HCT116 (cell line): Measurements from ENCODE around the gene NDUFS6. TPM values are rescaled to one million over a fixed set of nuclear protein-coding genes. Genes with fewer than 3 reads are reported as not detected.

Experiments used
- ATAC-seq: fragments of 200-7000 bp; cut with Tn5 transposase; 2 replicates; pipeline ENCODE4 v1.9.1; 2020; ENCODE audit warnings: mild to moderate bottlenecking, moderate library complexity
- BruUV-seq: library from RNA; stranded (reverse); fragments of 400-500 nt; replicated peaks from 2 replicates; lab custom pipeline; 2021; lab: Mats Ljungman, UMichigan
- CTCF ChIA-PET: fragments of 300-600 bp; sonication (Branson Sonifier 250); formaldehyde crosslinking; loops from one replicate; lab custom pipeline; 2021; ENCODE audit warnings: antibody characterized with exemption; lab: Charles Lee
- POLR2A ChIA-PET: fragments of 300-600, 350-600 bp; sonication (Branson Sonifier 250); formaldehyde crosslinking; loops from one replicate; lab custom pipeline; 2021; ENCODE audit warnings: antibody characterized with exemption; lab: Charles Lee
- RAD21 ChIA-PET, 2 experiments: fragments of 300-600 bp; sonication (Branson Sonifier 250); formaldehyde crosslinking; loops; one replicate each; lab custom pipeline; 2023; ENCODE audit warnings: low total read pairs in 2 of 2; ENCODE audit not compliant: uncharacterized antibody in 2 of 2, unreplicated experiment in 2 of 2, low non-redundant PET in 1 of 2; lab: Charles Lee
- DNase-seq: peaks from one replicate; pipeline ENCODE4 v3.0.0-alpha.2; 2010; ENCODE audit warnings: low read depth, low spot score
- H2AFZ ChIP-seq: fragments of 200-600 bp; shearing (Covaris generic), sonication (generic); 2 replicates; pipeline ENCODE4 v1.6.1; 2017; ENCODE audit warnings: low read depth, mixed run types, mixed read lengths, antibody characterized with exemption, low read length; ENCODE audit not compliant: poor library complexity, severe bottlenecking
- H3K27ac ChIP-seq: 2 replicates; pipeline ENCODE4 v1.5.1; 2012; ENCODE audit warnings: low read depth, low read length
- H3K27me3 ChIP-seq: fragments of 200-600 bp; sonication (generic); 2 replicates; pipeline ENCODE4 v1.6.1; 2016; ENCODE audit warnings: mixed run types, low read length, mixed read lengths; ENCODE audit not compliant: insufficient read depth
- H3K36me3 ChIP-seq, 2 experiments: fragments of 200-500 bp in 1 of 2; fragments of 200-600 bp in 1 of 2; sonication (Bioruptor generic) in 1 of 2; sonication (generic) in 1 of 2; 2 replicates each; pipeline versions ENCODE4 v1.5.1 to v1.6.1; 2014 to 2016; ENCODE audit warnings: low read length in 2 of 2, inconsistent platforms in 1 of 2, mixed read lengths in 1 of 2, mixed run types in 1 of 2; ENCODE audit not compliant: insufficient read depth in 2 of 2, control insufficient read depth in 1 of 2
- H3K4me1 ChIP-seq, 2 experiments: fragments of 200-600 bp in 1 of 2; sonication (generic) in 1 of 2; 2 replicates each; pipeline versions ENCODE4 v1.5.1 to v1.6.1; 2012 to 2017; ENCODE audit warnings: low read length in 2 of 2, inconsistent platforms in 1 of 2, mild to moderate bottlenecking in 1 of 2, mixed read lengths in 1 of 2, mixed run types in 1 of 2, moderate library complexity in 1 of 2; ENCODE audit not compliant: insufficient read depth in 2 of 2, control insufficient read depth in 1 of 2
- H3K4me2 ChIP-seq: fragments of 200-600 bp; sonication (generic); 2 replicates; pipeline ENCODE4 v1.6.1; 2017; ENCODE audit warnings: mixed run types, low read length, mixed read lengths
- H3K4me3 ChIP-seq, 2 experiments: fragments of 200-600 bp in 1 of 2; sonication (generic) in 1 of 2; replicated peaks in 1 of 2; 2 replicates each; pipeline ENCODE4 v1.5.1; 2011 to 2016; ENCODE audit warnings: low read length in 2 of 2, control low read depth in 1 of 2, low read depth in 1 of 2, mild to moderate bottlenecking in 1 of 2, mixed read lengths in 1 of 2, mixed run types in 1 of 2
- H3K79me2 ChIP-seq: fragments of 200-600 bp; sonication (generic); 2 replicates; pipeline ENCODE4 v1.6.1; 2017; ENCODE audit warnings: mild to moderate bottlenecking, mixed run types, low read length, moderate library complexity, mixed read lengths; ENCODE audit not compliant: insufficient read depth
- H3K9ac ChIP-seq: fragments of 200-600 bp; sonication (generic); 2 replicates; pipeline ENCODE4 v1.6.1; 2016; ENCODE audit warnings: low read length, mixed read lengths
- H3K9me2 ChIP-seq: fragments of 200-600 bp; sonication (generic), shearing (Covaris generic); 2 replicates; pipeline ENCODE4 v1.6.1; 2017; ENCODE audit warnings: mixed run types, mild to moderate bottlenecking, moderate library complexity; ENCODE audit not compliant: insufficient read depth
- H3K9me3 ChIP-seq, 2 experiments: fragments of 200-500 bp in 1 of 2; fragments of 200-600 bp in 1 of 2; sonication (Bioruptor generic) in 1 of 2; sonication (generic) in 1 of 2; 2 replicates each; pipeline ENCODE4 v1.6.1; 2014 to 2017; ENCODE audit warnings: low read length in 2 of 2, mixed read lengths in 2 of 2, inconsistent platforms in 1 of 2, low read depth in 1 of 2, mild to moderate bottlenecking in 1 of 2, mixed run types in 1 of 2, moderate library complexity in 1 of 2; ENCODE audit not compliant: control insufficient read depth in 1 of 2, insufficient read depth in 1 of 2
- H4K20me1 ChIP-seq: fragments of 200-600 bp; sonication (generic), shearing (Covaris generic); 2 replicates; pipeline ENCODE4 v1.6.1; 2017; ENCODE audit warnings: mixed run types, mild to moderate bottlenecking, moderate library complexity; ENCODE audit not compliant: insufficient read depth
- ATF3 ChIP-seq: IDR thresholded peaks from 2 replicates; pipeline ENCODE4 v1.6.1; 2012
- CBX3 ChIP-seq: IDR thresholded peaks from 2 replicates; pipeline ENCODE4 v1.6.1; 2012; ENCODE audit warnings: low read depth
- CEBPB ChIP-seq: IDR thresholded peaks from 2 replicates; pipeline ENCODE4 v1.6.1; 2012; ENCODE audit warnings: low read depth
- CTCF ChIP-seq, 3 experiments: fragments of 200-600 bp in 1 of 3; sonication (generic) in 1 of 3; IDR thresholded peaks in 2 of 3; conservative IDR thresholded peaks in 1 of 3; 2 replicates each; pipeline ENCODE4 v1.5.1; 2012 to 2017; ENCODE audit warnings: low read depth in 2 of 3, low read length in 2 of 3, antibody characterized with exemption in 1 of 3, borderline replicate concordance in 1 of 3, control low read depth in 1 of 3, mild to moderate bottlenecking in 1 of 3, mixed read lengths in 1 of 3, mixed run types in 1 of 3, moderate library complexity in 1 of 3; ENCODE audit not compliant: insufficient read depth in 1 of 3
- EZH2 ChIP-seq: fragments of 200-600 bp; sonication (generic); IDR thresholded peaks from 2 replicates; pipeline ENCODE4 v1.6.1; 2017; ENCODE audit warnings: antibody characterized with exemption, mixed run types
- POLR2A ChIP-seq: IDR thresholded peaks from 2 replicates; pipeline ENCODE4 v1.7.0; 2011; ENCODE audit warnings: borderline replicate concordance; ENCODE audit not compliant: insufficient read depth, insufficient read length; ENCODE audit errors: extremely low read depth
- SRF ChIP-seq: IDR thresholded peaks from 2 replicates; pipeline ENCODE4 v1.6.1; 2012; ENCODE audit warnings: low read depth
- ZNF274 ChIP-seq: fragments of 200-500 bp; sonication (Bioruptor generic); IDR thresholded peaks from 2 replicates; pipeline ENCODE4 v1.6.1; 2014; ENCODE audit warnings: mild to moderate bottlenecking, low read depth, low read length, inconsistent platforms
- intact Hi-C: fragments of 100-400 bp; cut with micrococcal nuclease; formaldehyde crosslinking; loops from 2 replicates; pipeline ENCODE4 v1.10.0; 2022
- total RNA-seq: library from RNA; stranded (reverse); gene quantifications from one replicate; pipeline ENCODE4 v1.2.1, GENCODE V29; 2021; ENCODE audit not compliant: unreplicated experiment
- TF ChIP-seq, protein P1 (sequence below): IDR thresholded peaks from 2 replicates; pipeline ENCODE4 v1.6.1; 2012
- TF ChIP-seq, protein P2 (sequence below): IDR thresholded peaks from 2 replicates; pipeline ENCODE4 v1.6.1; 2011; ENCODE audit warnings: mild to moderate bottlenecking, low read length, moderate library complexity; ENCODE audit not compliant: insufficient replicate concordance; ENCODE audit errors: extremely low read depth
- TF ChIP-seq, protein P3 (sequence below): IDR thresholded peaks from 2 replicates; pipeline ENCODE4 v1.6.1; 2012; ENCODE audit warnings: low read depth

The NDUFS6 gene
- total RNA-seq, 1 experiment from 2014 or later, result 43.8 TPM

GRCh38 chr5:1765880-1766235 is 35.3 kb upstream of the NDUFS6 start:
- Histone ChIP-seq H3K9me2 (no peaks in the 10 kb centered on the region), H3K4me1 (no peaks in the 10 kb centered on the region), H2AFZ (no peak overlapping the region), H3K27me3 (0 out of 2 replicates have a peak, but pooled peaks cover 3% of the 10 kb centered on the region), H3K79me2 (no peaks in the 10 kb centered on the region), H3K9ac (no peak overlapping the region), H3K4me2 (no peak overlapping the region), H4K20me1 (no peaks in the 10 kb centered on the region), H3K4me3 (no peak overlapping the region), H3K27ac (no peak overlapping the region), H3K36me3 (no peaks in the 10 kb centered on the region), H3K9me3 (no peaks in the 10 kb centered on the region)
- intact Hi-C loops, result no loop called here
- BruUV-seq, result no TSS peak
- CTCF ChIA-PET, result no interaction called here
- DNase-seq (no peak), ATAC-seq (no peak)
- POLR2A ChIA-PET, result no interaction called here
- RAD21 ChIA-PET, result no interaction called here
- TF ChIP-seq, protein P1, sequence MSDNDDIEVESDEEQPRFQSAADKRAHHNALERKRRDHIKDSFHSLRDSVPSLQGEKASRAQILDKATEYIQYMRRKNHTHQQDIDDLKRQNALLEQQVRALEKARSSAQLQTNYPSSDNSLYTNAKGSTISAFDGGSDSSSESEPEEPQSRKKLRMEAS, result no peak
- TF ChIP-seq EZH2, result no peak
- TF ChIP-seq ATF3, result no peak

GRCh38 chr5:1767524-1768282 is 33.5 kb upstream of the NDUFS6 start:
- intact Hi-C loops, result no loop called here
- Histone ChIP-seq H4K20me1 (no peaks in the 10 kb centered on the region), H3K9me2 (no peaks in the 10 kb centered on the region), H3K9ac (no peak overlapping the region), H2AFZ (no peak overlapping the region), H3K4me1 (no peaks in the 10 kb centered on the region), H3K27me3 (peaks cover 7% of the 10 kb centered on the region; the same call in 1 of the 2 replicates), H3K4me2 (no peak overlapping the region), H3K79me2 (no peaks in the 10 kb centered on the region), H3K9me3 (no peaks in the 10 kb centered on the region), H3K4me3 (no peak overlapping the region), H3K27ac (no peak overlapping the region), H3K36me3 (no peaks in the 10 kb centered on the region)
- DNase-seq (no peak), ATAC-seq (no peak)
- BruUV-seq, result no TSS peak
- ChIA-PET CTCF (no interaction called here), RAD21 (no interaction called here), POLR2A (no interaction called here)
- TF ChIP-seq, protein P2, sequence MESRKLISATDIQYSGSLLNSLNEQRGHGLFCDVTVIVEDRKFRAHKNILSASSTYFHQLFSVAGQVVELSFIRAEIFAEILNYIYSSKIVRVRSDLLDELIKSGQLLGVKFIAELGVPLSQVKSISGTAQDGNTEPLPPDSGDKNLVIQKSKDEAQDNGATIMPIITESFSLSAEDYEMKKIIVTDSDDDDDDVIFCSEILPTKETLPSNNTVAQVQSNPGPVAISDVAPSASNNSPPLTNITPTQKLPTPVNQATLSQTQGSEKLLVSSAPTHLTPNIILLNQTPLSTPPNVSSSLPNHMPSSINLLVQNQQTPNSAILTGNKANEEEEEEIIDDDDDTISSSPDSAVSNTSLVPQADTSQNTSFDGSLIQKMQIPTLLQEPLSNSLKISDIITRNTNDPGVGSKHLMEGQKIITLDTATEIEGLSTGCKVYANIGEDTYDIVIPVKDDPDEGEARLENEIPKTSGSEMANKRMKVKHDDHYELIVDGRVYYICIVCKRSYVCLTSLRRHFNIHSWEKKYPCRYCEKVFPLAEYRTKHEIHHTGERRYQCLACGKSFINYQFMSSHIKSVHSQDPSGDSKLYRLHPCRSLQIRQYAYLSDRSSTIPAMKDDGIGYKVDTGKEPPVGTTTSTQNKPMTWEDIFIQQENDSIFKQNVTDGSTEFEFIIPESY, result no peak
- TF ChIP-seq CTCF (IDR thresholded peaks at IDR 0.05 in 2 of 3, conservative IDR thresholded peaks at IDR 0.05 in 1 of 3; ENCODE audit: borderline replicate concordance in 1 of 3, insufficient read depth in 1 of 3, low read depth in 2 of 3, low read length in 2 of 3) (no peak), POLR2A (no peak), ZNF274 (no peak), SRF (no peak), CBX3 (no peak), CEBPB (no peak)
- TF ChIP-seq, protein P3, sequence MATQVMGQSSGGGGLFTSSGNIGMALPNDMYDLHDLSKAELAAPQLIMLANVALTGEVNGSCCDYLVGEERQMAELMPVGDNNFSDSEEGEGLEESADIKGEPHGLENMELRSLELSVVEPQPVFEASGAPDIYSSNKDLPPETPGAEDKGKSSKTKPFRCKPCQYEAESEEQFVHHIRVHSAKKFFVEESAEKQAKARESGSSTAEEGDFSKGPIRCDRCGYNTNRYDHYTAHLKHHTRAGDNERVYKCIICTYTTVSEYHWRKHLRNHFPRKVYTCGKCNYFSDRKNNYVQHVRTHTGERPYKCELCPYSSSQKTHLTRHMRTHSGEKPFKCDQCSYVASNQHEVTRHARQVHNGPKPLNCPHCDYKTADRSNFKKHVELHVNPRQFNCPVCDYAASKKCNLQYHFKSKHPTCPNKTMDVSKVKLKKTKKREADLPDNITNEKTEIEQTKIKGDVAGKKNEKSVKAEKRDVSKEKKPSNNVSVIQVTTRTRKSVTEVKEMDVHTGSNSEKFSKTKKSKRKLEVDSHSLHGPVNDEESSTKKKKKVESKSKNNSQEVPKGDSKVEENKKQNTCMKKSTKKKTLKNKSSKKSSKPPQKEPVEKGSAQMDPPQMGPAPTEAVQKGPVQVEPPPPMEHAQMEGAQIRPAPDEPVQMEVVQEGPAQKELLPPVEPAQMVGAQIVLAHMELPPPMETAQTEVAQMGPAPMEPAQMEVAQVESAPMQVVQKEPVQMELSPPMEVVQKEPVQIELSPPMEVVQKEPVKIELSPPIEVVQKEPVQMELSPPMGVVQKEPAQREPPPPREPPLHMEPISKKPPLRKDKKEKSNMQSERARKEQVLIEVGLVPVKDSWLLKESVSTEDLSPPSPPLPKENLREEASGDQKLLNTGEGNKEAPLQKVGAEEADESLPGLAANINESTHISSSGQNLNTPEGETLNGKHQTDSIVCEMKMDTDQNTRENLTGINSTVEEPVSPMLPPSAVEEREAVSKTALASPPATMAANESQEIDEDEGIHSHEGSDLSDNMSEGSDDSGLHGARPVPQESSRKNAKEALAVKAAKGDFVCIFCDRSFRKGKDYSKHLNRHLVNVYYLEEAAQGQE, result no peak
